Neural cell (in vitro differentiated cells): Measurements from ENCODE around the gene RDM1. TPM values are rescaled to one million over a fixed set of nuclear protein-coding genes. Genes with fewer than 3 reads are reported as not detected.

Experiments used
- H2AFZ ChIP-seq: fragments of 200-600, 300-800 bp; sonication (generic), shearing (Covaris generic); 2 replicates; pipeline ENCODE4 v1.6.0; 2014; ENCODE audit warnings: low read depth, mild to moderate bottlenecking, antibody characterized with exemption, low read length, moderate library complexity
- H3F3A ChIP-seq: fragments of 200-600 bp; shearing (Covaris generic); 2 replicates; pipeline ENCODE4 v1.6.1; 2016; ENCODE audit warnings: mild to moderate bottlenecking, moderate library complexity, mixed read lengths, antibody characterized with exemption, low read length; ENCODE audit not compliant: insufficient read depth, poor library complexity, severe bottlenecking
- H3K27ac ChIP-seq: fragments of 200-600, 300-800 bp; sonication (generic), shearing (Covaris generic); 2 replicates; pipeline ENCODE4 v1.5.1; 2014; ENCODE audit warnings: mild to moderate bottlenecking, low read length, moderate library complexity
- H3K27me3 ChIP-seq: fragments of 300-800, 200-600 bp; sonication (generic), shearing (Covaris generic); 2 replicates; pipeline ENCODE4 v1.6.0; 2014; ENCODE audit warnings: mild to moderate bottlenecking, low read depth, low read length, moderate library complexity; ENCODE audit not compliant: insufficient read depth
- H3K36me3 ChIP-seq: fragments of 300-800, 200-600 bp; sonication (generic), shearing (Covaris generic); 2 replicates; pipeline ENCODE4 v1.5.1; 2014; ENCODE audit warnings: mild to moderate bottlenecking, antibody characterized with exemption, low read length, moderate library complexity; ENCODE audit not compliant: insufficient read depth
- H3K4me2 ChIP-seq: fragments of 300-800, 200-600 bp; sonication (generic), shearing (Covaris generic); 2 replicates; pipeline ENCODE4 v1.6.0; 2014; ENCODE audit warnings: mild to moderate bottlenecking, low read length
- H3K4me3 ChIP-seq: fragments of 300-800, 200-600 bp; sonication (generic), shearing (Covaris generic); 2 replicates; pipeline ENCODE4 v1.5.1; 2014; ENCODE audit warnings: mild to moderate bottlenecking, low read length, moderate library complexity
- H3K79me2 ChIP-seq: fragments of 200-600 bp; shearing (Covaris generic); replicated peaks from 2 replicates; pipeline ENCODE4 v1.6.0; 2014; ENCODE audit warnings: mild to moderate bottlenecking, low read length, moderate library complexity; ENCODE audit not compliant: insufficient read depth
- H3K9ac ChIP-seq: fragments of 300-800, 200-600 bp; sonication (generic), shearing (Covaris generic); 2 replicates; pipeline ENCODE4 v1.6.1; 2016; ENCODE audit warnings: mild to moderate bottlenecking, low read length, mixed read lengths
- H3K9me2 ChIP-seq: fragments of 200-600 bp; shearing (Covaris generic); 2 replicates; pipeline ENCODE4 v1.6.1; 2016; ENCODE audit warnings: mild to moderate bottlenecking, low read length, mixed read lengths; ENCODE audit not compliant: insufficient read depth
- H3K9me3 ChIP-seq: fragments of 200-600, 300-800 bp; sonication (generic), shearing (Covaris generic); 2 replicates; pipeline ENCODE4 v1.6.1; 2016; ENCODE audit warnings: mild to moderate bottlenecking, mixed run types, low read length, moderate library complexity, mixed read lengths
- H4K20me1 ChIP-seq: fragments of 200-600 bp; shearing (Covaris generic); 2 replicates; pipeline ENCODE4 v1.6.1; 2016; ENCODE audit warnings: mild to moderate bottlenecking, mixed run types; ENCODE audit not compliant: insufficient read depth
- CTCF ChIP-seq: fragments of 450-650 bp; IDR thresholded peaks from 2 replicates; pipeline ENCODE4 v1.5.1; 2014; ENCODE audit warnings: antibody characterized with exemption, mild to moderate bottlenecking, moderate library complexity; ENCODE audit not compliant: poor library complexity, severe bottlenecking
- EP300 ChIP-seq: fragments of 450-650 bp; conservative IDR thresholded peaks from 2 replicates; pipeline ENCODE4 v1.6.1; 2014; ENCODE audit warnings: antibody characterized with exemption, mild to moderate bottlenecking, moderate library complexity; ENCODE audit not compliant: poor library complexity, severe bottlenecking
- EZH2 ChIP-seq: fragments of 200-600, 300-800 bp; shearing (Covaris generic), sonication (generic); IDR thresholded peaks from 2 replicates; pipeline ENCODE4 v1.6.1; 2014; ENCODE audit warnings: antibody characterized with exemption, low read length, borderline replicate concordance, mild to moderate bottlenecking; ENCODE audit not compliant: insufficient read depth, poor library complexity, severe bottlenecking
- MXI1 ChIP-seq: fragments of 450-650 bp; conservative IDR thresholded peaks from 2 replicates; pipeline ENCODE4 v1.6.1; 2014; ENCODE audit warnings: antibody characterized with exemption, mild to moderate bottlenecking; ENCODE audit not compliant: poor library complexity, severe bottlenecking
- POLR2AphosphoS5 ChIP-seq: IDR thresholded peaks from 2 replicates; pipeline ENCODE4 v1.6.1; 2012
- RAD21 ChIP-seq: fragments of 450-650 bp; conservative IDR thresholded peaks from 2 replicates; pipeline ENCODE4 v1.6.1; 2014; ENCODE audit warnings: antibody characterized with exemption, mild to moderate bottlenecking, moderate library complexity
- REST ChIP-seq: IDR thresholded peaks from 2 replicates; pipeline ENCODE4 v1.6.1; 2012; ENCODE audit warnings: borderline replicate concordance
- SMC3 ChIP-seq: fragments of 450-650 bp; conservative IDR thresholded peaks from 2 replicates; pipeline ENCODE4 v1.6.1; 2014; ENCODE audit warnings: antibody characterized with exemption, mild to moderate bottlenecking, moderate library complexity; ENCODE audit not compliant: poor library complexity
- TAF1 ChIP-seq: IDR thresholded peaks from 2 replicates; pipeline ENCODE4 v1.6.1; 2012; ENCODE audit warnings: low read depth
- polyA plus RNA-seq: library from polyadenylated mRNA; depleted of rRNA; stranded (reverse); fragments of >200 nt; gene quantifications from 2 replicates; pipeline ENCODE4 v1.2.3, GENCODE V29; 2014

The RDM1 gene
- polyA plus RNA-seq, 1 donor from 2014 or later, result not detected

GRCh38 chr17:35879773-35880654 is 50.6 kb downstream of the RDM1 start, which contains the start of gene CCL5:
Gene CCL5, minus strand, starts transcription at chr17:35880360.
- Histone ChIP-seq H3K9me2 (no peaks in the 10 kb centered on the region), H2AFZ (no peak within 1 kb of the TSS), H3F3A (no peaks in the 10 kb centered on the region), H3K36me3 (no peaks in the 10 kb centered on the region), H4K20me1 (no peaks in the 10 kb centered on the region), H3K4me3 (no peak within 1 kb of the TSS), H3K9ac (no peak within 1 kb of the TSS), H3K27ac (no peak within 1 kb of the TSS), H3K79me2 (no peaks in the 10 kb centered on the region), H3K27me3 (no peaks in the 10 kb centered on the region), H3K4me2 (no peak within 1 kb of the TSS), H3K9me3 (no peaks in the 10 kb centered on the region)
- no peak for TF ChIP-seq EZH2
- no peak for TF ChIP-seq RAD21
- TF ChIP-seq SMC3, result no peak
- no peak for TF ChIP-seq CTCF
- no peak for TF ChIP-seq MXI1
- TF ChIP-seq TAF1, result no peak
- no peak for TF ChIP-seq EP300
- TF ChIP-seq REST, result no peak
- TF ChIP-seq POLR2AphosphoS5, result no peak

GRCh38 chr17:35878361-35878760 is 52.2 kb downstream of the RDM1 start:
- H2AFZ ChIP-seq, result no peak overlapping the region
- H3F3A ChIP-seq, result no peaks in the 10 kb centered on the region
- no peak overlapping the region for H3K4me2 ChIP-seq
- no peaks in the 10 kb centered on the region for H4K20me1 ChIP-seq
- H3K27ac ChIP-seq, result no peak overlapping the region
- no peak overlapping the region for H3K9ac ChIP-seq
- no peaks in the 10 kb centered on the region for H3K79me2 ChIP-seq
- H3K4me3 ChIP-seq, result no peak overlapping the region
- no peaks in the 10 kb centered on the region for H3K9me3 ChIP-seq
- no peak for TF ChIP-seq EP300
- no peak for TF ChIP-seq RAD21
- TF ChIP-seq CTCF, result no peak
- no peak for TF ChIP-seq TAF1
- no peak for TF ChIP-seq REST
- TF ChIP-seq EZH2, result no peak
- no peak for TF ChIP-seq SMC3
- no peak for TF ChIP-seq MXI1
- TF ChIP-seq POLR2AphosphoS5, result no peak
- H3K36me3 ChIP-seq, result no peaks in the 10 kb centered on the region
- no peaks in the 10 kb centered on the region for H3K27me3 ChIP-seq
- no peaks in the 10 kb centered on the region for H3K9me2 ChIP-seq
